ENCODE data around the gene MTX3.

MTX3 gene

DNA sequence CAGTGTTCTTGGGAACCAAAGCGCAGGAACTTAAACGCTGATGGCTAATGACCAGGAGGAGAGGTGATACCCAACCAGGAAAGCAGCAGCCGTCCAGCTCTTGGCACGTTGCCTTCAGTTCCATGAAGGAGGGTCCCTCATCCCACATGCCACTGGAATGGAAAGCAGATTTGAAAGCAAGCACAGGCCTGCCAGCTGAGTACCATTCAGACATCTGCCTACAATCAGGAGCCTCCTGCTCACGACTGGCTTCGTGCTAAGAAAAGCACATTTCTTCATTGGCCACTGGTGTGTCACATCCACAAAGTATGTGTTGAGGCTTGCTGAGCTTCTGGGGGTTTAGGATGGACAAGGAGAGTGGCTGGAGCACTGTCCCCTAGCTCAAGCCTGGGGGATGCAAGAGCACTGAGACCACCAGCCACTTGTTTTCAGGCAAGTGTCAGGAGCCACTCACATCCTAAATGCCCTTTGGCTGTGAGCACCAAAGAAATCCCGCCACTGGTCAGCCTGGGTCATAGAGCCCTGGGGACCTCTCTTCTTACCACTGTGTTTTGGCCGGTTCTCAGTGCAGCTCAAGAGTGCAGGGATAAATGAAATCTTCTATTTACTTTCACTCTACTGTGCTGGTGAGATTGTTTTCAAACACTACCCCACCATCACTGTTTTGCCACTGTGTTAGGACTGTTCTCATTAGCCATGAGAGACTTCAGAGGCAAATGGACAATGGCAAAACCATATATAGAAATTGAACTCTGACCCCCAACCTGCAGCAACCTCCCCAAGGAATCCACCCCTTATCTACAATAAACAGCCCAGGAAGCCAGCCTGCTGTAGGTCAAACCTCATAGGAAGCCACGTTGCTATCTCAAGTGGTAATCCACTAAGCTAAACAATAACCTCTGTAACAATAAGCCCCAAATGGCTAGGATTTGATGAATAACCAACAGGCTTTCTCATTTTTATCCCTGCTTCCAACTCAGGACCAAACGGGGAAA lies 58.3 kb downstream of the MTX3 start:
- DNase-seq, result no peak

DNA sequence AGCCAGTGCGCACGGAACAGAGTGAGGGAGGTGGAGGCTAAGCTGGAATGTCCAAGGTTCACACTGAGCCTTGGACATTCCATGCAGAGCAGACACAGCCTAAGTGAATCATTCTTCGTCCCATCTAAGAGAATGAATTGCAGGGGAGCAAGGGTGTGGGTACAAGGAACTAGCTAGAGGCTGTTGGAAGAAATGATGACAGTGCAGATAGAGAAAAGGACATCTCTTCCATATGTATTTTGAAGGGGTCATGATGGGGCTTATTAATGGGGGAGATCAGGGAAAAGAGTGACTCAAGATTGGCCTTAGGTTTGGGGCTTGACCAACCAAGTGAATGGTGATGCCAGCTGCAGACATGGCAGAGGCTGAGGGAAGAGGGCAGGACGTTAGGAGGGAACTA lies 59.2 kb downstream of the MTX3 start:
- DNase-seq, result no peak

GRCh38 chr5:79931409-79931808 lies 59.7 kb downstream of the MTX3 start:
- DNase-seq, result no peak

DNA sequence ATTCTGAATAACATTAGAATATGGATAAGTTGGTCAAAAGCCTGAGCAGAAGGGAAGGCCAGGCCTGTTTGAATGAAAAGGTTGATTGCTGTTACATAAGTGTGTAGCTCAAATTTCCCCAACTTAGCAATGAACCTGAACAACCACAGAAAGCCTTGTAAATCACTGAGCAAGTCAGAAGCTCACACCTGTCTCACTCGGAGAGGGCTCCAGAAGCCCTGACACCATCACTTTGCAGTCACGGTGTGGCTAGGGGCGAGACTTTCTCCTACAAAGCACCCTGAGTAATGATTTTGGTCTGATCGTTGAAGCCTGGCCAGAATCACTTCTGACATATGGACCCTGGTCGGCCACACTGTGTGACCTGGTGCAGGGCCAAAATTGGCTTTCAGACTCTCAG lies 62.0 kb downstream of the MTX3 start:
- DNase-seq, result no peak

All from cortex of kidney (tissue), 1 donor.